Stimulated activated naive CD8-positive, alpha-beta T cell treated with anti-CD3 and anti-CD28 coated beads, Interleukin-15, amount 100 ng/mL, for 72 hours (primary cell): Measurements from ENCODE around the gene ZNF135.
A peak's percentile ranks its signal among the peaks of the same experiment; 100 is the strongest.

Source experiments
- ATAC-seq: fragments of 150-1000 bp; cut with Tn5 transposase; 2 replicates; pipeline ENCODE4 v1.10.0; 2021; ENCODE audit warnings: mild to moderate bottlenecking, moderate library complexity
- DNase-seq, 2 donors: peaks; one replicate each; pipeline ENCODE4 v3.0.0; 2021 to 2022
- H3K27ac Mint-ChIP-seq, 2 donors: one replicate each; pipeline ENCODE4 v1.8.0; 2022; ENCODE audit warnings: mild to moderate bottlenecking in 2 of 2, mixed read lengths in 2 of 2, moderate library complexity in 2 of 2
- H3K27me3 Mint-ChIP-seq: one replicate; pipeline ENCODE4 v1.8.0; 2022; ENCODE audit warnings: mixed read lengths
- H3K4me1 Mint-ChIP-seq: one replicate; pipeline ENCODE4 v1.8.0; 2022; ENCODE audit warnings: mild to moderate bottlenecking, mixed read lengths
- H3K4me3 Mint-ChIP-seq, 2 donors: one replicate each; pipeline ENCODE4 v1.8.0; 2022; ENCODE audit warnings: mild to moderate bottlenecking in 2 of 2, mixed read lengths in 2 of 2, moderate library complexity in 1 of 2
- H3K9me3 Mint-ChIP-seq, 2 donors: one replicate each; pipeline ENCODE4 v1.8.0; 2022; ENCODE audit warnings: mixed read lengths in 2 of 2

Gene ZNF135

DNA sequence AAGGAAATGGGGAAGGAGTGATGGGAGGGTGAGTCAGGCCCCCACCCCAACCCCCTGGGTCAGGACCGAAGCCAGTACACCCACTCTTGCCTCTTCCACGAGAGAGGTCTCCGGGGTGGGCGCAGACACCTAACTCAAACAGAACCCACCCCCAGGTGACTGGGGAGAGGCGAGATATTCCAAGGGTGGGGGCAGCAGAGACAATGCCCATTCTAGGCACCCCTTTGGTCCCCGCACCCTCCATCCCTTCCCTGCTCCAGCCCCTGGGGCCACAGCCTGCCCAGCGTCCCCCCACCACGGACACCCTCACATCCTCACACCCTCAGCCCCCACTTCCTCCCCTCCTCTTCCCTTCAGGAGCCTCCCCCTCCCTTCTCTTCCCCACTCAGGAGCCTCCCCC is 38.3 kb downstream of the ZNF135 start:
- ATAC-seq (no peak), DNase-seq (no peak)
- H3K4me1 Mint-ChIP-seq: peaks cover 18% of the 10 kb centered on the region
- H3K27me3 Mint-ChIP-seq: no peaks in the 10 kb centered on the region
- peak overlapping the region; percentile 95 to 100 for H3K27ac Mint-ChIP-seq
- peaks cover 25 to 46% of the 10 kb centered on the region in 2 donors for H3K9me3 Mint-ChIP-seq
- peak overlapping the region; percentile 87 to 94 for H3K4me3 Mint-ChIP-seq

DNA sequence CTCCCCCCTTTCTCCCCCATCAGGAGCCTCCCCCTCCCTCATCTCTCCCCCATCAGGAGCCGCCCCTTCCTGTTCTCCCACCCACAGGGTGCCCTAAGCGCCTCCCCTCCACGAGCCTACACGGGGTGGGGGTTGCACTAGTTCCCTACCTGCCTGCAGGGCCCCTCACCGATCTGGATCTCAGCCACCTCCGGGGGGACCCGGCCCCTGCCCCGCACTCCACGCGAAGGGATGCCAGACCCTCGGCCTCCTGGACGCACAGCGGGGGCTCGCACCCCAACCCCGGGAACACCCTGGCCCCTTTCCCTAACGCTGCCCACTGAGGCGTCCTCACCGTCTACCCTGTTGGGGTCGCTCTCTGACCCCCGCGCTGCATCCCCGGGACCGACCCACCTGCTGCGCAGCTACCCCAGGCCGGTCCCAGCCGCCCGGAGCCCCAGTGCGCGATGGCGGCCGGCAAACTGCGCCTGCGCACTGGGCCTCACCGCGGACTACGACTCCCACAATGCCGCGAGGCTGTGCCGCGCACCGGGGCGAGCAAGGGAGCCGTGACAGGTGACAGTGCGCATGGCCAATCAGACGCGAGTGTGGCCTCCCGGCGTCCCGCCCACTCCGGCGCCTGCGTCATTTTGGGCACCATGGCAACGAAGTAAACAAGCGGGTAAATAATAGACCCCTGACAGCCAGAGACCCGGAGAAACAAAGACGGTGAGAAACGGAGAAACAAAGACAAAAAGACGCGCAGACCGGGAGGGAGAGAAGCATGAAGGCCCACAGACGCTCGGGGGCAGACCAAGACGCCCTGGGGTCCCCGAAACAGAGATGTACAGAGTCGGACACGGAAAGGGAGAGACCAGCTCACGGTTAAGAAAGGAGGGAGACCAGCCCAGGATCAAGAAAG is 38.9 kb downstream of the ZNF135 start, which contains the start of gene ZSCAN18:
Gene ZSCAN18, minus strand, starts transcription at position 451 of the 901 bp plus-strand sequence. CDS start 7,964 bp downstream, outside the sequence.
- DNase-seq (peak; percentile 97 to 99), ATAC-seq (peak; percentile 98)
- H3K27ac Mint-ChIP-seq: peak within 1 kb of the TSS; percentile 99 to 100
- peak within 1 kb of the TSS; percentile 87 to 94 for H3K4me3 Mint-ChIP-seq
- peaks cover 18% of the 10 kb centered on the region for H3K4me1 Mint-ChIP-seq
- H3K9me3 Mint-ChIP-seq: peaks cover 29 to 52% of the 10 kb centered on the region in 2 donors
- H3K27me3 Mint-ChIP-seq: no peaks in the 10 kb centered on the region

DNA sequence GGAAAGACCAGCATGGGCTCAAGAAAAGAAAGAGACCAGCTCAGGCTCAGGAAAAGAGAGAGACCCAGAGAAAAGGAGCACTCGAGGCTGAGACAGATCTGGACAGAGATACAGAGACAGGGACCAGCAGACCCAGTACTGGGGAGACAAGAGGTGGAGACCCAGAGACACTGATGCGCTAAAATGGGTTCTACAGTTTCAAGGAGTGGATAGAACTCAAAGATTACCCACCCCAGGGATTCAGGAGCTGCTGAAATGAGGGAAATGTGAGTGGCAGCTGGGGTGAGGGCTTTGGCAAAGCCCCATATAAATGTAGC is 39.6 kb downstream of the ZNF135 start:
- peaks cover 30 to 52% of the 10 kb centered on the region in 2 donors for H3K9me3 Mint-ChIP-seq
- peaks cover 18% of the 10 kb centered on the region for H3K4me1 Mint-ChIP-seq
- no peaks in the 10 kb centered on the region for H3K27me3 Mint-ChIP-seq
- no peak for DNase-seq
- peak overlapping the region; percentile 99 to 100 for H3K27ac Mint-ChIP-seq
- peak overlapping the region; percentile 87 to 94 for H3K4me3 Mint-ChIP-seq
- peak; percentile 11 for ATAC-seq

DNA sequence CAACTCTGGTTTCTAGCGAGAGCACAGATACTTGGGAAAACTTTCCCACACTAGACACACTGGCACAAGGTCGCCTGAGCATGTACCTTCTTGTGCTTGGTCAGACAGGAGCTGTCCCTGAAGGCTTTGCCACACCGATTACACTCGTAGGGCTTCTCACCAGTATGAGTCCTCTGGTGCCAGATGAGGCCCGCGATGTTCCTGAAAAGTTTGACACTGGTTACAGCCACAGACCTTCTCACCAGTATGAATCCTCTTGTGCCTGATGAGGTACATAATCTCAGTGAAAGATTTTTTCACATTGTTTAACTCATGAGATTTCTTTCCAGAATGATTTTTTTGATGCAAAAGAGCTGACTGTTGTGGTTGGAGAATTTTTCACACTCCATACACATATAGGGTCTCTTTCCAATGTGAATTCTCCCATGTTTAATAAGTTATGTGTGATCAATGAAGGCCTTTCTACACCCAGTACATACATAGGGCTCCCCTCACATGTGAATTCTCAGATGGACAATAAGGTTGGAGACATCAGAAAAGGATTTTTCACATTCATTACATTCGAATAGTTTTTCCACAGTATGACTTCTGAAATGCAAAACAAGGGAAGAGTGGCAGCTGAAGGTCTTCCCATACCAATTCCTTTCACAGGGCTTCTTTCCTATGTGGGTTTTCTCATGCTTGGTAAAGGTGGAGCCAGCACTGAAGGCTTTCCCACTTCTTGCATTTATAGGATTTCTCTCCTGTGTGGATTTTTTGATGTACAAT is 48.9 kb downstream of the ZNF135 start:
- ATAC-seq (no peak), DNase-seq (no peak)
- no peak overlapping the region for H3K4me3 Mint-ChIP-seq
- H3K27ac Mint-ChIP-seq: no peak overlapping the region
- no peaks in the 10 kb centered on the region for H3K27me3 Mint-ChIP-seq
- no peaks in the 10 kb centered on the region for H3K4me1 Mint-ChIP-seq
- H3K9me3 Mint-ChIP-seq: peaks cover 30 to 56% of the 10 kb centered on the region in 2 donors

DNA sequence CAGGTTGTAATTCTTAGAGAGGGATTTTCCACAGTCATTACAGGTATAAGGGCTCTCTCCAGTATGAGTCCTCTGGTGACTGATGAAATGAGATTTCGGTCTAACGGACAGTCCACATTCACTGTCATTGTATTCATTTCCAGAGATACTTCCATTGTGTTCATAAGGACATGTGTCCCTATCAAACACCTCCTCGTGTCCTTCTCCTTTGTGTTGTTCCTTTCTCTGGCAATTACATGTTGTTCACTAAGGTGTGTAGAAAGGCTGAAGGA is 49.4 kb downstream of the ZNF135 start:
- DNase-seq: no peak
- no peaks in the 10 kb centered on the region for H3K27me3 Mint-ChIP-seq
- H3K27ac Mint-ChIP-seq: no peak overlapping the region
- peaks cover 25 to 56% of the 10 kb centered on the region in 2 donors for H3K9me3 Mint-ChIP-seq
- H3K4me3 Mint-ChIP-seq: no peak overlapping the region
- no peaks in the 10 kb centered on the region for H3K4me1 Mint-ChIP-seq
- ATAC-seq: no peak

DNA sequence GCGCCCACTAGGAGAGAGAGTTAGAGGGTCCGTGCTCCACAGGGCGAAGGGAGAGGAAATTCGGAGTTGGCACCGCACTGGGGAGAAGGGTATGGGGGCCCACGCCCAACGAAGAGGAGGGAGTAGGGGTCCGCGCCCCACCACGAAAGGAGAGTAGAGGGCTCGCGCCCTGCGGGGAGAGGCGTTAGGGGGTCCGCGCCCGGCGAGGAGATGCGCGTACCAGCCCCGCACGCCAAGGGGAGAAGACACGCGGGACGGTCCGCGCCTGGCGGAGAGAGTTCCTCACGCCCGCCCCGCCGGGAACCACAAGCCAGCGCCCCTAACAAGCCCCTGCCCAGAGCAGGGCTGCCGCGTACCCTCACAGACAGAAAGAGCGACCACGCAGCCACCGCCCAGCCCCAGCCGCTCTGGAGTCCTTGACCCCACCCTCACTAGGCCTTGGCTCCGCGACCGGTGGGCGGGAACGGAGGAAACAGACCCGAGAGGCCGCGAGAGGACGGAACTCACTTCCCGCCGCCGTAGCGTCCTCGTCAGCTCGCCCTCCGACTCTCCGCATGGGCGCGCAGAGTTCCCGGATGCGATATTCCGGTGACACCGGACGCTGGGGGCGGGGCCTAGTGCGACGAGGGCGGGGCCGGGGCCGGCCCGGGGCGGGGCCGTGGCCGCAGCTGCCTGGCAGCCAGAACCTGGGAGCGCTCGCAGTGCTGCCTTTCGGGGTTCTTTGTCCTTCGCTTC is 58.9 kb downstream of the ZNF135 start:
- Mint-ChIP-seq H3K27ac (no peak overlapping the region), H3K9me3 (peaks cover 49 to 75% of the 10 kb centered on the region in 2 donors), H3K4me1 (peaks cover 7% of the 10 kb centered on the region), H3K27me3 (peaks cover 25% of the 10 kb centered on the region), H3K4me3 (peak overlapping the region; percentile 9 to 41)
- DNase-seq: no peak
- no peak for ATAC-seq

DNA sequence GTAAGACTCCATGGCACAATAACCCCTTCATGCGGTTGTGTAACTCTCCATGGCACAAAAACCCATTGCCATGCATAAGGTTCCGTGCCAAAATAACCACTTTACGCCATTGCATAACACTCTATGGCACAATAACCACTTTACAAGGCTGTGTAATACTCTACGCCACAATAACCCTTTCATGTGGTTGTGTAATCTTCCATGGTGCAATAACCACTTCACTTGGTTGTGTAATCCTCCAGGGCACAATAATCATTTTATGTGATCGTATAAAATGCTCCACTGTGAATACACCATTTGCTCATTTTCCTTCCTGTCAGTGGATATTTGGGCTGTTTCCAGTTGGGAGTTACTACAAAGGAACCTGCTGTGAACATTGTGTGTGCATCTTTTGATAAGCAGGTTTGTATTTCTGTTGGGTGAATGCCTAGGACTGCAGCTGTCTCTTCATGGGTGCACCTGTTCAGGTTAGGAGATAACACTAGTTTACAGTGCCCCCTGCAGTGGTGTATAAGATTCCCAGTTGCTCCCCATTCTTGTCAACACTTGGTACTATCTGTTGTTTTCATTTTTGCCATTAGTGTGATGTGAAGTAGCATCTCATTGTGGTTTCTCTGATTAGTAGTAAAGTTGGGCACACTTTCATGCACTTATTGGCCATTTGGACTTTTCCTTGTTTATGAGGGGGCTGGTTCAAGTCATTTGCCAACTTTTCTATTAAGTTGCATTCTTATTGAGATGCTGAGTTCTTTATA is 60.1 kb downstream of the ZNF135 start:
- Mint-ChIP-seq H3K9me3 (peaks cover 60 to 81% of the 10 kb centered on the region in 2 donors), H3K27ac (no peak overlapping the region), H3K27me3 (peaks cover 25% of the 10 kb centered on the region), H3K4me1 (peaks cover 7% of the 10 kb centered on the region), H3K4me3 (no peak overlapping the region)
- DNase-seq (no peak), ATAC-seq (no peak)
